ENCODE data around the gene SPRYD3.
A peak's percentile ranks its signal among the peaks of the same experiment; 100 is the strongest.
"Not testable (repeated sequence)": the region's sequence is repeated elsewhere in the genome, so short reads cannot be mapped to it uniquely, and the experiment has no call there.

The SPRYD3 gene

DNA sequence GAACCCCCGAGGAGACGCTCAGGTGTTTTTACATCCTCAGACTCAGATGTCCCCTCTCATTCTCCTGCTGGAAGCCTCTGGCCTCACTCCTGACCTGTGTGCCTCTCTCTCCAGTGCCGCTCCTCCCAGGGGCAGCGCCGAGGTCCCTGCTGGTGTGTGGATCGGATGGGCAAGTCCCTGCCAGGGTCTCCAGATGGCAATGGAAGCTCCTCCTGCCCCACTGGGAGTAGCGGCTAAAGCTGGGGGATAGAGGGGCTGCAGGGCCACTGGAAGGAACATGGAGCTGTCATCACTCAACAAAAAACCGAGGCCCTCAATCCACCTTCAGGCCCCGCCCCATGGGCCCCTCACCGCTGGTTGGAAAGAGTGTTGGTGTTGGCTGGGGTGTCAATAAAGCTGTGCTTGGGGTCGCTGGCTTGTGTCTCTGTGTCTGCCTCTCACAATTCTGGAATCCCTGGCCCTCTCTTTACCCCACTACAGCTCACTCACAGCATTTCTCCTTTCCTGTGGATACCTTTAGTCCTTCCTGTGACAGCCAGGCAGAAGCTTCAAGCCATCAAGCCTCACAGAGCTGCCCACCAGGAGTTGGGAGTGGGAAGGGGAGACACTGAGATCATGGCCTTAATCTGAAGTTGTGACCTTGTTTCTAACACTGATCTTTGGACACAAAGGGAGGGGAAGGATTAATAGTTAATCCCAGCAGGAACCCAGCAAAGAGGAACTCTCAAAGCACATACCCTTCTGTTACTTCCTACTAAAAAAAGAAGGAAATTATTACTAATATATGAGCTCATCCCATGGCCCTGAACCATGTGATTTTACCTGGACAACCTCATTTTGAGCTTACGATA is 23.0 kb upstream of the SPRYD3 start:
- no peak for DNase-seq (ENCODE audit: low spot score)

DNA sequence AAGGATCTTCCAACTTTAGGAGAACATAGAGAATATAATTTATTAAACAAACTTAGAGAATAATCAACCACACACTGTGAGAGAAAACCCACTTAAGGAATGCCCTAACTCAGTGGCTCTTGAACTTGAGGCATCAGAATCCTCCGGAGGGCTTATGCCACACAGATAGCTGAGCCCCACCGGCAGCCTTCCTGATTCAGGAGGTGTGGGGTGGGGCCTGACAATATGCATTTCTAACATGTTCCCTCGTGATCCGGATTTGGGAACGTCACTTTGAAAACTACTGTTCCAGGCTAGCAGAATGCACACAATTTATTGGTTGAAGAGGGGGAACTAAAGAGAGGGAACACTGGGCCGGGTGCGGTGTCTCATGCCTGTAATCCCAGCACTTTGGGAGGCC is 22.1 kb upstream of the SPRYD3 start:
- no peak for DNase-seq (ENCODE audit: low spot score)

DNA sequence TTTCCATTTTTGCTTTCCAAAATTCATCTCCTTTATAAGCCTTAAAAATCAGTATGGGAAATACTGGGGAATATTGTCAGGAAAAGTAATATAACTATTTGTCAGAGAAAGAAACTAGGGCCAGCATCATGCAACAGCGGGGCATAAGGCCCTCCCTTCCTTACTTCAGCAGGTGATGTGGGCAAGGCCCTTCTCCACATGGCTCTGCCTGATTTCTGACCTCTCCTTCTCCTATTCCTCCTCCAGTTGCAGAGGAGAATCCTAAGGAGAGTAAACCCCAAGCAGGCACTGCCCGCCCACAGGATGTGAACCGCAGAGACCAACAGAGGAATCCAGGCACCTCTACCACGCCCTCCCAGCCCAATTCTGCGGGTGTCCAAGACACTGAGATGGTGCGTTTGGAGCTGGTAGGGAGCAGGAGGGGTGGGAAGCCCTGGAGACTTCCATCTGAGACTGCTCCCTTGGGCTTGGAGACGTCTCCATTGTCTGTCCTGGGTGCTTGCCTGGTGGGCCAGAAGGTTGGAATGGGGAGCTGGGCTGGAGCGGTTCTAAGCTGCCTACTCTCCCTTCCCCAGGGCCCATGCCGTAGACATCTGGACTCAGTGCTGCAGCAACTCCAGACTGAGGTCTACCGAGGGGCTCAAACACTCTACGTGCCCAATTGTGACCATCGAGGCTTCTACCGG is 21.4 kb upstream of the SPRYD3 start:
- peak; percentile 25 for DNase-seq (ENCODE audit: low spot score)

DNA sequence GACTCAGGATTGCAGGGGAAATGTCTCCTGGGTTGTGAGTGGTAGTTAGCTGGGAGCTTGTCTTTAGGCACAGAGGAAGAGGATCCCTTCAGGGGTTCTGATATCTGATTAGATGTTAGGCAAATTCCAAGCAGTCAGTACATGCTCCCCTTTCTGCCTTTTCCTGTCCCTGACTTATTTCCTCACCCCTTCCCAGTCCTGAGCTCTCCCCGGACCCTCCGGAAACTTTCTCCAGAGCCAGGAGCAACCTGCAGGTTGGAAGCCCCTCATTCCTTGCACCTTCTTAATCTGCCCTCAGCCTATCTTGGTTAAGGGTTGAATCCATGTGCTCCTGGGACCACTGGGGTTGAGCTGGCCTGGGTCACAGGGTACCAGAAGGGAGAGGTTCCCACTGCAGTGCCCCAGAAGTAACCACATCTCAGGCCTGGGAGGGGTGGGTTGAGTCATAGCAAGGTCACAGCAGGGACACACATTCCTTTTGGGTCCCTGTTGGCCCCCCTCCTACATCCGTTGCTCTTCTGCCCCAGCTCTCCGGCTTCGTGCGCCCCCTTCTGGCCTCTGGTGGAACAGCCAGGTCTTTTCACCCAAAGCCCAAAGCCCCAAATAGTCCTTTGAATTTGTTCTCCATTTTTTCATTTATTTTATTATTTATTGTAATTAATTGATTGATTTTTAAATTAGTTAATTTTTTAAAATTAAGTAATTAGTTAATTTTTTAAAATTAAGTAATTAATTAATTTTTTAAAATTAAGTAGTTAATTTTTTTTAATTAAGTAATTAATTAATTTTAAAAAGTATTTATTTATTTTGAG is 20.1 kb upstream of the SPRYD3 start:
- DNase-seq (ENCODE audit: low spot score) = peak; percentile 98

DNA sequence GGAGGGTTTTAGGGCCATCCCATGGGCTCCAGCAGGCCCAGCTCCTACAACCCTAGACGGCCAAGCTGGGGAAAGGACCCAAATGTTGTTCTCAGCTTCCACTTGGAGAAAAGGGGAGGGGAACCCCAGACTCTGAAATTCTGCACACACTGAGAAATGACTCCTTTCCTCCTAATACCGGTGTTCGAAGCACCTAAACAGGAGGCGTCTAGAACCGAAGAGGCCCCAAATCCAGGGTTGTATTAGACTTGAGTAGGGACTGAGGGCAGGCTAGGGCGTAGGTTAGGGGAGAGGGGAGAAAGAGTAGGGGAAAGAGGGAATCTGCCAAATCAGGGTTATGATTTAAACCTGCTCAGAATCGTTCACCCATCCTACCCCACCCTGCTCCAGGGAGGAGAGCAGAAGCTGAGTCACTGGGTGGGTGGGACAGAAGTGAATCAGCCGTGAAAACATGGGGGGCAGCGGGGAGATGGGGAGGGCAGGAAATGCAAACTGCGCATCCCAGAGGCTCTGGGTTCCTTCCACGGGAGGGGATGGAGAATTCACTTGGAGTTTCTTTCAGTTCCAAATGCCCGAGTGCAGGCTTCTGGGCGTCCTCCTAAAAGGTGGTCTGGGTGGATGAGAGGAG is 19.3 kb upstream of the SPRYD3 start:
- DNase-seq (ENCODE audit: low spot score) = peak; percentile 80

- peak; percentile 62 for DNase-seq (ENCODE audit: low spot score)
Measured at GRCh38 chr12:53097564-53098353, 18.6 kb upstream of the SPRYD3 start, which contains the start of gene IGFBP6. Gene IGFBP6, plus strand, starts transcription at chr12:53097667. Its CDS starts 51 bp downstream, at chr12:53097718.

- DNase-seq (ENCODE audit: low spot score) = peak; percentile 41
Measured at GRCh38 chr12:53097207-53097563, 18.0 kb upstream of the SPRYD3 start.

- no peak for DNase-seq (ENCODE audit: low spot score)
Measured at GRCh38 chr12:53096759-53097158, 17.6 kb upstream of the SPRYD3 start.

GRCh38 chr12:53096089-53096741 is 17.0 kb upstream of the SPRYD3 start:
- peak; percentile 9 for DNase-seq (ENCODE audit: low spot score)

DNA sequence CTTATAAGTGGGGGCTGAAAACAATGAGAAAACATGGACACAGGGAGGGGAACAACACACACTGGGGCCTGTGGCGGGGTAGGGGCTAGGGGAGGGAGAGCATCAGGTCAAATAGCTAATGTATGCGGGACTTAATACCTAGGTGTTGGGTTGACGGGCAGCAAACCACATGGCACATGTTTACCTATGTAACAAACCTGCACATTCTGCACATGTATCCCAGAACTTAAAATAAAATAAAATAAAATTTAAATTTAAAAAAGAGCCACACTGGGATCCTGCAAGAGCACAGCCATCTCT is 16.4 kb upstream of the SPRYD3 start:
- not testable (repeated sequence) for DNase-seq (ENCODE audit: low spot score)

- DNase-seq (ENCODE audit: low spot score) = not testable (repeated sequence)
Measured at GRCh38 chr12:53094796-53095595, 15.8 kb upstream of the SPRYD3 start.

DNA sequence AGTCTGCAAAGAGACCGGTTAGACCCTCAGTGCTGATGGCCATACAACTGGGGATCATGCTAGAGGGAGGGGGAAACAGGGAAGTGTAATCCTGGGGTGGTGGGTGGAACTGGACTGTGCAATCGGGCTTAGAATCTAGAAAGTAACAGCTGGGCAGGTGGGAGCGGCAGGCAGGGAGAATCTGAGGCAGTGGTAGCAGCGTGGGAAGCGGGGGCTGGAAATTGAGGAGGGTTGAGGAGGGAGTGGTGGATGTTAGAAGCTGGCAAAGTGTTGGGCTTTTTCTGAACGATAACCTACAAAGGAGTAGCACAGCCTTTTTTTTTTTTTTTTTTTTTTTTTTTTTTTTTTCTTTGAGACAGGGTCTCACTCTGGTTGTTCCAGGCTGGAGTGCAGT is 15.2 kb upstream of the SPRYD3 start:
- no peak for DNase-seq (ENCODE audit: low spot score)

- no peak for DNase-seq (ENCODE audit: low spot score)
Measured at GRCh38 chr12:53093777-53094393, 14.7 kb upstream of the SPRYD3 start.

GRCh38 chr12:53091756-53092155 is 12.6 kb upstream of the SPRYD3 start:
- no peak for DNase-seq (ENCODE audit: low spot score)

- no peak for DNase-seq (ENCODE audit: low spot score)
Measured at GRCh38 chr12:53090554-53090953, 11.4 kb upstream of the SPRYD3 start.

GRCh38 chr12:53090105-53090504 is 10.9 kb upstream of the SPRYD3 start:
- DNase-seq (ENCODE audit: low spot score) = no peak

DNA sequence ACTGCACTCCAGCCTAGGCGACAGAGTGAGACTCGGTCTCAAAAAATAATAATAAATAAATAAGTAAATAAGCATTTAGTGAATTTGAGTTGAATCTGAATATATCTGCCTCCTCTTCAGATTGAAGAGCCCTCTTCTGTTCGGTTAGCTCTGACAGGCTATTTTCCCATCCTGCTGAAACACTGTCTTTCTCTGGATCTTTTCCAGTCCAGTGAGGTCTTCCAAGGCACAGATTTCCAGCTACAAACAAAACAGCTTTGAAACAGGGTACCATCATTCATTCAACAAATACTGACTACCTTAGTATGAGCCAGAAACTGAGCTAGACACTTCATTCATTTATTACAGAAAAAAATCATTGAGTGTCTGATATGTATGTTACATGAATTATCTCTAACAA is 7.2 kb upstream of the SPRYD3 start:
- no peak for DNase-seq (ENCODE audit: low spot score)

DNA sequence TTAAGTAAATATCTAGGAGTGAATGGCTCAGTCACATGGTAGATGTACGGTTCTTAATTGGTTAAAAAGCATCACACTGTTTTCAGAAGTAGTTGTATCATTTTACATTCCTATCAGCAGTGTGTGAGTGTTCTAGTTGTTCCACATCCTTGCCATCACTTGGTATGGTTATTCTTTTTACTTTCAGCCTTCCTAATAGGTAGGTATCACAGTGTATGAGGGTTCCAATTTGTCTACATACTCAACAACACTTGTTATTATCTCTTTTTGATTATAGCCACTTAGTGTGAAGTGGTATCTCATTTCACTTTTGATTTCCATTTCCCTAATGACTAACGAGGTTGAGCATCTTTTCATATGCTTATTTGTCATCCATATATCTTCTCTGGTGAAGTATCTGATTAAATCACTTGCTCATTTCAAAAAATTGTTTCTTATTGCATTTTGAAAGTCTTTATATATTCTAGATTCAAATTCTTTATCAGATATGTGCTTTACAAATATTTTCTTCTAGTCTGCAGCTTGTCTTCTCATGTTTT is 3.5 kb upstream of the SPRYD3 start:
- no peak for DNase-seq (ENCODE audit: low spot score)

All from SW480 (cell line).